NCI-H69 (cell line): ENCODE results near the gene CA10.

Experiments
- DNase-seq: peaks from one replicate; lab custom pipeline; 2025; lab: John Stamatoyannopoulos, UW

The CA10 gene

GRCh38 chr17:51724043-51724580 is 434.4 kb downstream of the CA10 start:
- no peak for DNase-seq

- no peak for DNase-seq
Measured at GRCh38 chr17:51722994-51723393, 435.5 kb downstream of the CA10 start.

GRCh38 chr17:51721730-51722129 is 436.8 kb downstream of the CA10 start:
- DNase-seq = no peak

GRCh38 chr17:51720439-51720838 is 438.1 kb downstream of the CA10 start:
- DNase-seq = no peak

- no peak for DNase-seq
Measured at GRCh38 chr17:51718983-51719382, 439.5 kb downstream of the CA10 start.

GRCh38 chr17:51711581-51711980 is 446.9 kb downstream of the CA10 start:
- DNase-seq = no peak

- DNase-seq = no peak
Measured at GRCh38 chr17:51710634-51710979, 447.9 kb downstream of the CA10 start.

- DNase-seq = no peak
Measured at GRCh38 chr17:51709694-51710633, 448.6 kb downstream of the CA10 start.

- no peak for DNase-seq
Measured at GRCh38 chr17:51707216-51707615, 451.3 kb downstream of the CA10 start.

- DNase-seq = no peak
Measured at GRCh38 chr17:51706093-51706492, 452.4 kb downstream of the CA10 start.

GRCh38 chr17:51703361-51704341 is 454.9 kb downstream of the CA10 start:
- DNase-seq = no peak

GRCh38 chr17:51702963-51703360 is 455.6 kb downstream of the CA10 start:
- no peak for DNase-seq

GRCh38 chr17:51701501-51701900 is 457.0 kb downstream of the CA10 start:
- no peak for DNase-seq

GRCh38 chr17:51700011-51700760 is 458.3 kb downstream of the CA10 start:
- no peak for DNase-seq

GRCh38 chr17:51699303-51699702 is 459.2 kb downstream of the CA10 start:
- no peak for DNase-seq

- no peak for DNase-seq
Measured at GRCh38 chr17:51692917-51693316, 465.6 kb downstream of the CA10 start.

GRCh38 chr17:51687887-51688286 is 470.6 kb downstream of the CA10 start:
- DNase-seq = no peak

GRCh38 chr17:51685287-51685909 is 473.1 kb downstream of the CA10 start:
- peak; percentile 28 for DNase-seq

- DNase-seq = no peak
Measured at GRCh38 chr17:51684214-51684613, 474.3 kb downstream of the CA10 start.

GRCh38 chr17:51683291-51683690 is 475.2 kb downstream of the CA10 start:
- DNase-seq = no peak

- no peak for DNase-seq
Measured at GRCh38 chr17:51682115-51682514, 476.4 kb downstream of the CA10 start.
